ENCODE results near the gene AAGAB. TPM values are rescaled to one million over a fixed set of nuclear protein-coding genes. Genes with fewer than 3 reads are reported as not detected.

AAGAB gene
- total and polyA plus RNA-seq, 8 donors = 7.1 to 16.3 (median 13.0) TPM

GRCh38 chr15:67152429-67152828 is 102.0 kb downstream of the AAGAB start:
- TF ChIP-seq, protein P1, sequence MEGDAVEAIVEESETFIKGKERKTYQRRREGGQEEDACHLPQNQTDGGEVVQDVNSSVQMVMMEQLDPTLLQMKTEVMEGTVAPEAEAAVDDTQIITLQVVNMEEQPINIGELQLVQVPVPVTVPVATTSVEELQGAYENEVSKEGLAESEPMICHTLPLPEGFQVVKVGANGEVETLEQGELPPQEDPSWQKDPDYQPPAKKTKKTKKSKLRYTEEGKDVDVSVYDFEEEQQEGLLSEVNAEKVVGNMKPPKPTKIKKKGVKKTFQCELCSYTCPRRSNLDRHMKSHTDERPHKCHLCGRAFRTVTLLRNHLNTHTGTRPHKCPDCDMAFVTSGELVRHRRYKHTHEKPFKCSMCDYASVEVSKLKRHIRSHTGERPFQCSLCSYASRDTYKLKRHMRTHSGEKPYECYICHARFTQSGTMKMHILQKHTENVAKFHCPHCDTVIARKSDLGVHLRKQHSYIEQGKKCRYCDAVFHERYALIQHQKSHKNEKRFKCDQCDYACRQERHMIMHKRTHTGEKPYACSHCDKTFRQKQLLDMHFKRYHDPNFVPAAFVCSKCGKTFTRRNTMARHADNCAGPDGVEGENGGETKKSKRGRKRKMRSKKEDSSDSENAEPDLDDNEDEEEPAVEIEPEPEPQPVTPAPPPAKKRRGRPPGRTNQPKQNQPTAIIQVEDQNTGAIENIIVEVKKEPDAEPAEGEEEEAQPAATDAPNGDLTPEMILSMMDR (IDR thresholded peaks at IDR 0.05) = no peak
- Histone ChIP-seq H3K27ac (no peak overlapping the region), H3K4me3 (no peak overlapping the region), H3K36me3 (no peaks in the 10 kb centered on the region), H3K4me1 (peaks cover 10 to 47% (median 30%) of the 10 kb centered on the region in 3 donors), H3K27me3 (no peaks in the 10 kb centered on the region), H3K9me3 (no peaks in the 10 kb centered on the region)
- no peak for ATAC-seq
- WGBS, 2 donors = 48 to 56% methylated on average over 1 of the region's 1 CpG
- FAIRE-seq = no peak
- intact Hi-C loops (cut with DNase I) = no loop called here
- DNase-seq = no peak

Other genes with a start within 250 kb of the AAGAB start
- gene SMAD3, start 189.1 kb downstream of the AAGAB start, total RNA-seq = 10 to 100 TPM; 15.6 to 42.5 (median 23.8) TPM
- 10 to 100 TPM in 1 of 2 donors, 1 to 10 TPM in 1; 7.9 to 13.5 TPM for gene SMAD3, start 189.1 kb downstream of the AAGAB start, polyA plus RNA-seq
- gene IQCH, start 125 bp upstream of the AAGAB start, total RNA-seq = 1 to 10 TPM in 5 of 6 donors, under 1 TPM in 1; 0.76 to 1.6 (median 1.4) TPM
- gene IQCH, start 125 bp upstream of the AAGAB start, polyA plus RNA-seq = 1 to 10 TPM in 1 of 2 donors, under 1 TPM in 1; 0.49 to 1.0 TPM